Measurements from ENCODE around the gene AARS2. TPM values are rescaled to one million over a fixed set of nuclear protein-coding genes. Genes with fewer than 3 reads are reported as not detected.

The AARS2 gene
- total RNA-seq, 4 donors from 2014 or later, result 6.1 to 9.4 (median 6.9) TPM

GRCh38 chr6:44311304-44311703, 1.8 kb downstream of the AARS2 start:
- Histone ChIP-seq H3K4me1 (peaks cover 0 to 18% (median 6%) of the 10 kb centered on the region in 3 donors), H3K9me3 (no peaks in the 10 kb centered on the region), H3K36me3 (peaks cover 0 to 54% of the 10 kb centered on the region in 2 donors), H3K27ac (no peak overlapping the region), H3K4me3 (no peak overlapping the region), H3K27me3 (no peaks in the 10 kb centered on the region)
- no peak for TF ChIP-seq POLR2A (IDR thresholded peaks at IDR 0.05)
- no peak for TF ChIP-seq EP300 (IDR thresholded peaks at IDR 0.05)
- TF ChIP-seq POLR2AphosphoS5 (IDR thresholded peaks at IDR 0.05), result no peak
- no peak for TF ChIP-seq CTCF (IDR thresholded peaks at IDR 0.05)
- no peak for ATAC-seq
- WGBS, 2 donors (ENCODE audit: low coverage in 1 of 2), result 74% methylated on average over 2 of the region's 2 CpGs; no CpG with 5 or more reads in 1 of the 2 donors

GRCh38 chr6:44310241-44310640, 2.9 kb downstream of the AARS2 start:
- H3K9me3 ChIP-seq, result no peaks in the 10 kb centered on the region
- no peak overlapping the region for H3K4me3 ChIP-seq
- peaks cover 0 to 65% of the 10 kb centered on the region in 2 donors for H3K36me3 ChIP-seq
- 83% methylated on average over 2 of the region's 3 CpGs; no CpG with 5 or more reads in 1 of the 2 donors for WGBS, 2 donors (ENCODE audit: low coverage in 1 of 2)
- peaks cover 0 to 18% (median 6%) of the 10 kb centered on the region in 3 donors for H3K4me1 ChIP-seq
- H3K27me3 ChIP-seq, result no peaks in the 10 kb centered on the region
- no peak for ATAC-seq
- no peak for TF ChIP-seq EP300 (IDR thresholded peaks at IDR 0.05)
- no peak for TF ChIP-seq CTCF (IDR thresholded peaks at IDR 0.05)
- no peak for TF ChIP-seq POLR2A (IDR thresholded peaks at IDR 0.05)
- TF ChIP-seq POLR2AphosphoS5 (IDR thresholded peaks at IDR 0.05), result no peak
- H3K27ac ChIP-seq, result no peak overlapping the region

- no peak for TF ChIP-seq POLR2A (IDR thresholded peaks at IDR 0.05)
- Histone ChIP-seq H3K9me3 (no peaks in the 10 kb centered on the region), H3K4me3 (no peak overlapping the region), H3K27ac (no peak overlapping the region), H3K4me1 (peaks cover 0 to 18% (median 6%) of the 10 kb centered on the region in 3 donors), H3K27me3 (no peaks in the 10 kb centered on the region), H3K36me3 (peaks cover 0 to 71% of the 10 kb centered on the region in 2 donors)
- no peak for ATAC-seq
These were observed 3.5 kb downstream of the AARS2 start for GRCh38 chr6:44309631-44310030.

- Histone ChIP-seq H3K36me3 (peaks cover 0 to 76% of the 10 kb centered on the region in 2 donors), H3K27ac (no peak overlapping the region), H3K9me3 (no peaks in the 10 kb centered on the region), H3K4me3 (no peak overlapping the region), H3K27me3 (no peaks in the 10 kb centered on the region), H3K4me1 (peaks cover 0 to 18% (median 6%) of the 10 kb centered on the region in 3 donors)
- WGBS, 2 donors (ENCODE audit: low coverage in 1 of 2), result no CpG with 5 or more reads among the region's 2 CpGs
- TF ChIP-seq POLR2A (IDR thresholded peaks at IDR 0.05) (no peak), POLR2AphosphoS5 (IDR thresholded peaks at IDR 0.05) (no peak), CTCF (IDR thresholded peaks at IDR 0.05) (no peak), EP300 (IDR thresholded peaks at IDR 0.05) (no peak)
- no peak for ATAC-seq
These were observed 4.1 kb downstream of the AARS2 start for GRCh38 chr6:44309092-44309491.

GRCh38 chr6:44307217-44307616, 5.9 kb downstream of the AARS2 start:
- 96% methylated on average over 4 of the region's 10 CpGs; no CpG with 5 or more reads in 1 of the 2 donors for WGBS, 2 donors (ENCODE audit: low coverage in 1 of 2)
- no peak for ATAC-seq

More at GRCh38 chr6:44307217-44307616, 5.9 kb downstream of the AARS2 start:
- Histone ChIP-seq H3K36me3 (peaks cover 0 to 95% of the 10 kb centered on the region in 2 donors), H3K27me3 (no peaks in the 10 kb centered on the region), H3K4me3 (no peak overlapping the region), H3K4me1 (peaks cover 0 to 12% (median 4%) of the 10 kb centered on the region in 3 donors), H3K27ac (no peak overlapping the region), H3K9me3 (no peaks in the 10 kb centered on the region)
- no peak for TF ChIP-seq CTCF (IDR thresholded peaks at IDR 0.05)
- no peak for TF ChIP-seq POLR2AphosphoS5 (IDR thresholded peaks at IDR 0.05)
- TF ChIP-seq POLR2A (IDR thresholded peaks at IDR 0.05), result no peak
- no peak for TF ChIP-seq EP300 (IDR thresholded peaks at IDR 0.05)

All from gastroesophageal sphincter (tissue), 4 donors.